NT2/D1 (cell line): ENCODE measurements around the gene SHC3.

Source experiments
- SUZ12 ChIP-seq: IDR thresholded peaks from 2 replicates; pipeline ENCODE4 v1.6.1; 2011; ENCODE audit not compliant: insufficient read length, insufficient read depth; ENCODE audit errors: extremely low read depth
- YY1 ChIP-seq: IDR thresholded peaks from 2 replicates; pipeline ENCODE4 v1.6.1; 2011; ENCODE audit not compliant: insufficient read length, insufficient read depth

DNA sequence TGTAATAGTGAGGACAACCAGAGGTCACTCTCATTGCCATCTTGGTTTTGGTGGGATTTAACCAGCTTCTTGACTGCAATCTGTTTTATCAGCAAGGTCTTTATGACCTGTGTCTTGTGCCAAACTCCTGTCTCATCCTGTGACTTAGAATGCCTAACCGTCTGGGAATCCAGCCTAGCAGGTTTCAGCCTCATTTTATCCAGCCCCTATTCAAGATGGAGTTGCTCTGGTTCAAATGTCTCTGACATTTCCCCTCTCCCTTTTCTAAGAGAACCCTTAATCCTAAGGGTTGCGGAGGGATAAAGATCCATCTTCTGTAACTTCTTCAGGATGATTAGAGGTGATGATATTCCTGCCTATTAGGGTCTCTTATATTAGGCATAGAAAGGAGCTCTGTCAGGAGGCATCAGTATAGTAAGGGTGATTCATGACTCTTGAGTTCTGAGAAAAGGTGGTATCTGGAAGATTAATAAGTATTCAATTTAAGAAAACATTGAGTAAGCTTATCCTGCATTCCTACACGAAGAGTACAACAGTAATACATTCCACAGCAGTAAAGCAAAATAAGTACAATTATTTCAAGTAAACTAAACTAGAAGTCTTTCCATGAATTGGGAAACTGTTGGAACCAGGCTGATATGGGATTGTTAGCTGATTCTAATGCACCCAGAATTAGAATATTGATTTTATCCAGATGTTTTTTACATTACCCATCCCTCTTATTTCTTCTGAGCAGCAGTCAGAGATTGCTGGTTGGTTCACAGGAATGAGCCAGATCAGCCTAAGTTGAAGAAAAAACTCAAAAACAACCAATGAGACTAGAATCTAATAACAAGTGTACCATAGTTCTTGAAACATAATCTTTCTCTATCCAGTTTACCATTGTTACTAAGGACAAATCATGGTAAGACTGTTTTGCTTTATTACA, 39.9 kb downstream of the SHC3 start:
- TF ChIP-seq YY1 (no peak), SUZ12 (no peak)
